ENCODE results near the gene PTPRD.

The PTPRD gene

DNA sequence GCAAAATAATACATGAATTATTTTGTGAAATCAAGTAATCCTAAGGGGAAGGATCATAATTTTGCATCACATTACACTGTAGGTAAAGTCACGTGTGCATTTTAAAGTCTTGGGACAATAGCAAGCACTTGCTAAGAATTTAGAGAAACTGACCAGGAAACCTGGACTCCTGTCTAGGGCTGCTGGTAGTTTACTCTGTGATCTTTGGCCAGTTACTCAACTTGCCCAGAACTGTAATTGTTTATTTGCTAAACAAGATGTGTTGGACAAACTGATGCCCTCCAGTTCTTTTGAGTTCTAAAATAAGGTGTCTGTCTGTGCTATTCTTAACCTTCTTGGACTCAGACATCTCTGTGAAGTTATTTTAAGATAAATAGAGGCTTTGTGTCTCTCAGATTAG lies 2218.5 kb downstream of the PTPRD start:
- no peak for DNase-seq (ENCODE audit: low read depth, low spot score)

DNA sequence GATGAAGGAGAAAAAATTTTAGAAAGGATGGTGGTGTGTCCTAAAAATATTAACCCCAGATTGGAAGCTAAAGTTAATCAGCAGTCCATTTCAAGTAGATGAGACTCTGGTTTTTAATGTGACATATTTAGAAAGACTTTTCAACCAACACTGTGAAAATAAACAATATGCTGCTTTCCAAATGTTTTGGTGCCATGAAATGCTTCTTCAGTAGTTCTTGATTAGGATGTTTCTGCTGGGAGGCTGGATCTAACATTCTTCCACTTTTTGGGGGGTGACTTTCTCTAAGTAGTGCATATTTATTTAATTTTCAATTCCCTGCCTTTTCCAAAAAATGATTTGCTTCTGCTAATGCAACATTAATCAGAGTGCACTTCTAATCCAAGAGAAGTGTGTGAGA lies 2219.9 kb downstream of the PTPRD start:
- no peak for DNase-seq (ENCODE audit: low read depth, low spot score)

DNA sequence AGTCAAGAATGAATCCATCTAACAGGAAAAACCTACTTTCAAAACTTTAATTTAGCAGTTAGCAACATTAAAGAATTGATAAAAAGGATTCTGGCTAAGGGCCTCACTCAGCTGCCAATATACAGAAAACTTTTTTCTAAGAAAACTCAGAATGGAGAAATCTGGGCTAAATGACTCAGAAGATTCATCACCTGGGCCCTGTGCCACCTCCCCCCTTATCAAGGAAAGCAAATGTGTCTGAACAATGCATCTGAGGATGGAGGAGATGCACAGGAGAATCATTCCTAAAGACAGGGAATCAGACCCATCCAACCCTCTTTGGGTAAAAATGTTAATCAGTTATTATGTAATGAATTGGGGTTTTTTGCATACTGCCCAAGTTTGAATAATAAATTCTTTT lies 2221.2 kb downstream of the PTPRD start:
- DNase-seq (ENCODE audit: low read depth, low spot score): no peak

DNA sequence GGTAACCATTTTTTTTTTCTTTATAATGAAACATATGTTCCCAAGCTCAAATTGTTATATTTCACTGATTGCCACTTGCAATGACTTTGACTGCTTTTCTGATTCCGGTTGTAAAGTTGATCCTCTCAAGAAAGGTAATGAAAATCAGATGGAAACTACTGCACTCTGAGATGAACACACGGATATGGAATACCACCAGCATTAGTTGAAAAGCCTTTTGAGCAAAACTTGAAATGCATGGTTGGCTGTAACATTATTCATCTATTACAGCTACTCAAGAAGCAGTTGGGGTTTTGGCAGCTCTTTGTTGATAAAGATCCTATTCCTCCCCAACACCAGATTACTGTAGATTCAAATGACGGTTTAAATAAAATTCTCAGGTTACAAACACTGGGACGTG lies 2221.7 kb downstream of the PTPRD start:
- DNase-seq (ENCODE audit: low read depth, low spot score): no peak

DNA sequence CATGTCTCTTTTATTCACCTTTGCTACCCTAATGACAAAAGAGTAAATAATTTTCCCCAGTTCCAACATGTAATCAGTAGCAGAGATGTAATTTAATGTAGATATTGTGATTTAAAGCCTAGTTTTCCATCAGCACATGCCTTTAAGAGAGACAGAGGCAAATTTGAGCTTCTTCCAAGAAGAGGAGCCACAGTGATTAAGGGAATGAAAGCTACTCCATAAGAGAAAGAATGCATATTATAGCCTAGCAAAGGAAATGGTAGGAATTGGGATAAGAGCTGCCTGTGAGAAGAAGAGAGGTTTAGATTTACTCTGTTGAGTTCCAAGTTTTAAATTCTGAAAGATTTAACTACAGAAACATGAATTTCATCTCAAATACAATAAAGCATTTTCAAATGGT lies 2222.2 kb downstream of the PTPRD start:
- DNase-seq (ENCODE audit: low read depth, low spot score): no peak

DNA sequence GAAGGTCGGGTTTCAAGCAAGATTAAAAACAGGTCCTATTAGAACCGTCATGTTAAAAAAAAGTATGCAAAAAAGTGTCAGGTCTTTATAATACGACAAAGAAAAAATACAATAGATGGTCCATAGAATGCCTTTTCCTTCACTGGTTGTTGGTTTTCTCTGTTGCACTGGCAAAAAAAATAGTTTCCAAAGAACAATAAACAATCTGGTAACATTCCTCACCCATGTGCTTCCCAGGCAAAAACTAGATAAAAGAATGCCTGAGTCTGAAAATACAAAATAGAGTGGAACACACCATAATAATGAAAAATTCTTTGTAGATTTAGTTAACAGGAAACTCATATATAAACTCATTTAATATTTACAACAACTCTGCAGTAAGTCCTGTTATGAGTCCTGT lies 2223.3 kb downstream of the PTPRD start:
- no peak for DNase-seq (ENCODE audit: low read depth, low spot score)

DNA sequence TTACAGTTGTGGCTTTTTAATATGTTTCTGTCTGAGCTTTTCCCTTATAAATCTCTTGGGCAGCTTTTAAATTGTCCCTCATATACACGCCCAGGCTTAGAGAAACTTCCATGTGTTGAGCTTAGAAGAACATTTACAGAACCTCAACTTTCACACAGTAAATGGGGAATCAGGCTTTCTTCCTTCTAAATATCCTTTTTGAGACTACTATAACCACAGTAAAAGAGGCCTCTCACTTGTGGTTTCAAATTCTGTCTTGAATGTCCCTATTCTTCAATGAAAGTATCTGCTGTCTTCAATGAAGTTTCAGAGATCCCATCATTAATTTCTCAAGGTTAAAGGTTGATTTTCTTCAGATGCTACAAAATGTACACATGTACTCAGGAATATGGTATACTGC lies 2224.7 kb downstream of the PTPRD start:
- DNase-seq (ENCODE audit: low read depth, low spot score): no peak

DNA sequence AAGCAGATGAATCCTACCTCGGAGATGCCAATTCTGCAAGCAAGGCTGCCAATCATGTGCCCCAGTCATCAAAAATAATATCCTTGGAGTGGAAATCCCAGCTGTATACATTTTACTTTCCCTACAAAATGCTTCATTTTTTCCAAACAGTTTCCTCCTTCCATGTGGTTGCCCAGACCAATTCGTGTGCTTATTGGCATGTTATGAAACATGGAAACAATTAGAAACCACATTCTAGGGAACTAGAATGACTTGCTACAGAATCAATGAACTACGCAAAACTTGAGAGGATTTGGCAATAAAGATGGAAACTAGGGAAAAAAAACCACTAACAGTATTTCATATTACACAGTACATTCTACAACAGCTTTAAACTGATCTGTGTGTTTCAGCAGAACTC lies 2228.7 kb downstream of the PTPRD start:
- DNase-seq (ENCODE audit: low read depth, low spot score): no peak

DNA sequence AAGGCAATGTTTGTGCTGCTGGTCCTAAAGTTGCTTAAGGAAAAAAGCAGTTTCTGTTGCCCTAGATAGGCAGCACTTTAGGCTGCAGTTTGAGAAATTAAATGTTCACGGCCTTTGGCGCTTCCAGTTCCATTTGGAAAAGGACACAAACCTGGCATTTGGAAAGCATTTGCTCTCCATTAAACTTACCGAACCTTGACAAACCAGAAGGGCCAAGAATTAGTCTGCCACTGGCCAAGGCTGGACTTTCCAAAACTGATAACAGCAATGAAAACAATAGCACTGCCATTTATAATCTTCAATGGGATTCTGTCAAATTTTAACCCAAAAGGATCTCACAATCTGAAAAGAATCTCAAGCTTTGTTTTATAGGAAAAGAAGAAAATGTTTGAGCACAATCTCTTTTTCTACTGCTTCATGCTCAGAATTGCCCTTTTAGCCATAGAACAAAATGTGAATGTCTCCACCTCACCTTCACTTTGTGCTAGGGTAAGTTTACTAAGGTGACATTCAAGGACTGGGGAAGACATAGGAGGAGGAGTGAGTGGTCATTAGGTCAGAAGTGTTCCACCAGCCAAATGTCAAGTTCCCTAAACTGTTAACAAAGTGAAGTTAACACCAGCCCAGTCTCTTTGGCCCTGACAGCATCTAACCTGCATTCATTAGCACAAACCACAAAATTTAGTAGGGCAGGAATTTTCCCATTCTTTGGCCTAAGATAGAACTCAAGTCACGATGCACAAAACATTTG lies 2229.8 kb downstream of the PTPRD start:
- DNase-seq (ENCODE audit: low read depth, low spot score): no peak

DNA sequence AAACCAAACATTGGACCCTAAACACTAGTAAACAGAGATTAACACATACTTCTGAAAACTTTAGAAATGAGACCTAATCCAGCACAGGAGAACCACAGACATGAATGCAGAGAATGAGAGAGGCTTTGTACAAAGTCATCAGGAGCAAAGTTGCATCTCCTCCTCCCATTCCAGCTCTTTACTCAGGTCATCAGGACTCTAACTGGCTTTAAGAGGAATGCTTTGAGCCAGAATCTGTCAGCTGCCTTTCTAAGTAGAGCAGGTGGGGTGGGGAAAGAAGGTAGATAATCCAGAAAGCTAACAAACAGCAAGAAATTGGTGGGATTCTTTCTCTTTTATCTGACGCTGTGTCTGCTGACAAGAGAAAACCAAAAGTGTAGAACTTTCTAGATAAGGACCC lies 2230.5 kb downstream of the PTPRD start:
- no peak for DNase-seq (ENCODE audit: low read depth, low spot score)

DNA sequence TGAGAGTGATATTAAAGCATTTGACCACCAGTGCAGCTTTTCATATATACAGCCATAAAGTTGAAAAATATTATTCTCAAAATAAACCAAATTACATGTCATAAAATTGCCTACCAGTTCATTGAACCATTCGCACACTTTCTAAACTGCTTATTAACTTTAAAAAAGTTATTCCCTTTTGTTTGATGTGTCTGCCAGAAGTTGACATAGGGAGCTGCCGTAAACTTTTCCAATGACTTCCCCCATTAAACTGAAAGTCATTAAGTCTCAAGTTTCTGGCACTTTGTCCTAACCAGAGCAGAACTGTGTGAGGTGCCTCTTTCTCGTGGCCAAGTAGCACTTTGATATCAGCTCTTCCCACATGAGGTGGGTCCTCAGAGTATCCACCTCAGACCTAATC lies 2231.2 kb downstream of the PTPRD start:
- DNase-seq (ENCODE audit: low read depth, low spot score): no peak

DNA sequence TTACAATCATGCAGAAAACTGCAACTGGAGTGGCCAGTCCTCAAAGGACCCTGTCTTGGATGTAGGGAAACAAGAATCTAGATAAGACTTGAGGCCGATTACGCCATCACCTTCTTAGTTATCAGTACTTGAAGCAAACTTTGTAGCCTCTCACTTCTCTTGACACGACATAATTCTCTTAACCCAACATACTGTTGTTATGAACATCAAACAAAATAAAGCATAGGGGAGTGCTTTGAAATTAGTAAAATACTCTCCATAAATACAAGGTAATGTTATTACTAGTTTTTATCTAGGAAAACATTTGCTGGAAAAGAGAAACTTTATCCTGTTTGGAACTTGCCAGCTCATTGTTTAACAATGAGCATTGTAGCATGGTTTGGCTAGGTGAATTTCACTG lies 2238.3 kb downstream of the PTPRD start:
- no peak for DNase-seq (ENCODE audit: low read depth, low spot score)

DNA sequence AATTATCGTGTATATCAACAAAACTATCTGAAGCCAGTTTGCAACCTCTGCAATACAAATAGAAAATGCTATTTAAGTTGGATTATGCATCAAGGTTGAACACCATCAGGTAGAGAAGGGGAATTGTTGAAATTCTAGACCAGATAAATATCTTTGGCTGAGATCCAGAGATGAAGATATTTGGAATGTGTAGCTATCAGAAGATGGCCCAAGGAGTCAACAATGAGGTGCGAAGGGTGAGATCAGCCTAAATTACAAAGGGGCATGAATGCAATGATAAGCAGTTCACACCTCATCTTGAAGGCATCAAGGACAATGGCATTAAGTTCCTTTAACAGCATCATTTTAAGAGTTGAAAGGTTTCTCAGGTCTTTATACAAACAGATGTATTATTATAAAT lies 2241.1 kb downstream of the PTPRD start:
- no peak for DNase-seq (ENCODE audit: low read depth, low spot score)

DNA sequence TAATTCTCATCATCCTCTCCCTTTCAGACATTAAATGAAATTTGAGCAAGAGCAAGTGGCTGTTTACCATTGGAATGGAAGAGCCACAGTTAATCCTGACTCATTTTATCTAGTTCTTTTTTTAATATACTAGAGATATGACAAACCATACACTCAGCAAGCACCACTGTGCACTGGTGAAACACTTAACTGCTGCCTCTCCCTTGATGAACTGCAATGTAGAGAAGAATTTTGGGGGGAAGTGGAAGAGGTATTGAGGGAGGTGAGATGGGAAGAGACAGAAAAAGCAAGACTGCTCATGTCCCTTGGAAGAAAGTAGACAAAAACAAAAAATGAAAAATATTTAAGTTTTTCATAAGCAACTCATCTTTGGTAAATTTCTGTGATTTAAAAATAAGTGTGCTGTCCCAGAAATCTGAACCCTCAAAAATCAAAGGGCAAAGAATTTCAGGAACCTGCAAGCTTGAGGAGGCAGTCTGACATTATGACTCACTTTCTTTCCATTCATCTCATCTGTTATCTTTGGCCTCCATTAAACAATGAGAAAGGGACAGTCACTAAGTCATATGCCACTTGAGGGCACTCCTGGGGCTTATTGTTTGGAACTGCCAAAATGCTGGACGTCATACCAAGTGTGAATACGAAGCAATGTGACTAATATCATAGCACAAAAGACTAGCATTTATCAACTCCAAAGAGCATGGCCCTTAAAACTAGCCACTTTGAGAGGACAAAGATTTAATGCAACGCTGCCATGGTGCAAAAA lies 2246.5 kb downstream of the PTPRD start:
- DNase-seq (ENCODE audit: low read depth, low spot score): no peak

DNA sequence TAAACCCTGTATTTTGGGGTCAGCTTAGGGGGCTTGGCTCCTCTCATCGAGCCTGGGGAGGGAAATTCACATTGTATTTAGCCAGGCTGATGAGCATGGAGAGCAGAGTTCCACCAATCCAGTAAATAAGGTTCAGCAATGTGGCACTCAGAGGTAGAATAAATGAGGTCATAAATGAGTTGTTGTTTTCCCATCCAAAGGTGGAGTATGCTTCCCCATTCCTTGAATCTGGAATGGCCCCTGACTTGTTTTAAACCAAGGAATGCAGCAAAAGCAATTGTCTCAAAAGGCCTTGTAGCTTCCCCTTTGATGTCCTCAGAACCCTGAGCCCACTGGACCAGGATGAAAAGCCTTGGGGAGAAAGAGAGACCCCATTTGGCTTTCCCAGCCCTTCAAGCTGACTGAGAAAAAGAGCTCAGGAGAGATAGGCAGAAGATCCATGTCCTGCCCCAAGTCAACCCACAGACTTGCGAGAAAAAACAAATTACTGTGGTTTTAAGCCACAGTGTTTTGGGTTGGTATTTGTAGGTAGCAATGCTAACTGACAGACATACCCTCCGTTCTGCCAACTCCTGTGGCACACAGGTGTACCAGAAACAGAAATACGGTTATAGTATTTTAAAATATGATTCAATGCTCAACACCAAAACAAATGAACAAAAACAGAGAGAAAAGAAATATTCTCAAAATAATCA lies 2247.2 kb downstream of the PTPRD start:
- DNase-seq (ENCODE audit: low read depth, low spot score): no peak

DNA sequence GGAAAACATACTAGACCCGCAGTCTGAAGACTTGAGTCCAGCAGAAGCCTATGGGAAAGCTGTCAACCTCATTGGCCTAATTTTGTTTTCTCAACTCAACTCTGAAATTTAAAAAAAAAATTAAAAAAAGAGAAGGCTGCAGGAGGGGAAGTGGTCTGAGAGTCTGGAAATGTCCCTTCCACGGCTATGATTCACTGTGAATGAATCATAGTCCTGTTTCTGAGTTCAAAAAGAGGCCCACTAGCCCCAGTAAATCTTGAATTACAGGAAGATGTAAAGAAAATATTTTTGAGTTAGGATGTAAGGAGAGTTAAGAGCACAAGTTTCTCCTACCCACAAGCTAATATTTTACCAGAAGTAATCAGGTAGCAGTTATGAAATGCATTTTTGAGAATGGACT lies 2247.8 kb downstream of the PTPRD start:
- DNase-seq (ENCODE audit: low read depth, low spot score): no peak

DNA sequence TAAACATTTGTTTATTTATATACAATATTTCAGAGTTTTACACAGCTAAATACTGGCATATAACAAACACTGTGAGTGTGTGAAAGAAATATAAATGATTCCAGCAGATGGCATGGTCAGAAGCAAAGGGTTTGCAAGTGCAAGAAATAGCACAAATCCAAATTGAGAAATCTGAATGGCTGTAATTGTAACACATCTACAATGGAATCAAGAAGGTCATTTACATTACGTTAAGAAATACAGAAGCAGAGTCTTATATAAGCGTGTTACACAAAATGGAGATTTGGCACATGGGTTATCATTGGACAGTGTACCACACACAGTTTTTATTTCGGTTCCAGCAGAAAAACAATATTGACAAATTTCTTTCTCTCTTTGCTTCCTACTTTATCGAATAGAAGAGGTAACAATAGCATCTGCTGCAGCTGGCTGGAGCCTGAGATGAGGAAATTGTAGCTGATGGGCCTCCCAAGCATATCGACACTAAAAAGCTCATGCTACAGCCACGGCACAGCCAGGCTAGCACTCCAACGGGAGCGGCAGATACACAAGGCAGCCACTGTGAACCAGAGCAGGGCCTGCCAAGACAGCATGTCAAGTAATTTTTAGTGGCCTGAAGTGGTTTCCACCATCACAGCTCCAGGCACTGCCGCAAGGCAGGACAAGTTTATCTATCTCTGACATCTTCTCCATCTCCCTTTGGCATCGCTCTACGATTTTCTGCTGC lies 2248.6 kb downstream of the PTPRD start:
- no peak for DNase-seq (ENCODE audit: low read depth, low spot score)

DNA sequence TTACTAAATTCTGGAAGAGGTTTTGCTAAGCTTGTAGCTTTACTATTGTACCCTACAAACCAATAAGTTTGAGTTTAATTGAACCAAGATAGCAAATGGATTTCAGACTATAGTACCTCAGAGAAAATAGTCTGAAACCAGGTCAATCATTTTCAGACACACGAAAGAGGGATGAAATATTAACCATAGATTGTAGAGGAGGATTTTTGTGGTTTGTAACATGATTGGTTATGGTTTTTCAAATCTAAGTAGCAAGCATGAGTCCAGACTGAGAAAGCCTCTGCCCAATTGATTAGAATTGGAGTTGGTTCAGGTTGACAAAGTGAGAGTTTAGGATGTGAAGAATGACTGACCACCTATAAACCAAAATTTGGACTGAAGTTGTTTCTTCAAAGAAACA lies 2250.6 kb downstream of the PTPRD start:
- DNase-seq (ENCODE audit: low read depth, low spot score): no peak

DNA sequence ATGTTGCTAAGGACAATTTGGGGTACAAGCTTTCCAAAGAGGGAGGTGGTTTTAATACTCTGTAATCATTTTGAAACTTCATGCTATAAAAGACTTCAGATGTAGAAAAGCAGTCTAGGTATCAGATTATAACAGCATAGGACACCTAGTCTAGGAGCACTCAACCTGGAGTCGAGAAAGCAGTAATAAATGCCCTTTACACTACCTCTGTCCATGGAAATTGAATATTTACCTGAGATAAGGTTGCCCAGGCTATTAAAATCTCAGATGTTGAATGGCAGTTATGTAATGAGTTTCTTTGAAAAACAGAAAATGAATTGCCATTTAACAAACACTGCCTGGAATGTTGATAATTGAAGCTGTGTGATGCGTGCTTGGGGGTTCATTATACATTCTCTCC lies 2251.4 kb downstream of the PTPRD start:
- DNase-seq (ENCODE audit: low read depth, low spot score): no peak

DNA sequence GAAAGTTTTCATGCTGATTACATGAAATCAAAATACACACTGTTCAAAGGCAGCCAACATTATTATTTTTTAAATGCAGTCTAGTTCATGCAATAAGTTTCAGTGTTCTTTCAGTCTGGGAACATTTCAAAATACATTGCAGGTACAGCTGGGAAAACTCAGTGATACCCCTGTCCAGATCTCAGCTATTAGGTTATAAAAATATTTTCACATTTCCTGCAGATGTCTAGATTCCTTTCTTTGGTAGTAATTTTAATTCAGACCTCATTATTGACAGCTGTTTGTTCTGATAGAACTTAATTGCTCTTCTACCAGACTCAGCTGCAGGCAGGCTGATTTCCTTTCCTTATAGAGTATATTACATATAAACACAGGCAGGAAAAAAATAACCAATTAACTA lies 2256.4 kb downstream of the PTPRD start:
- no peak for DNase-seq (ENCODE audit: low read depth, low spot score)

DNA sequence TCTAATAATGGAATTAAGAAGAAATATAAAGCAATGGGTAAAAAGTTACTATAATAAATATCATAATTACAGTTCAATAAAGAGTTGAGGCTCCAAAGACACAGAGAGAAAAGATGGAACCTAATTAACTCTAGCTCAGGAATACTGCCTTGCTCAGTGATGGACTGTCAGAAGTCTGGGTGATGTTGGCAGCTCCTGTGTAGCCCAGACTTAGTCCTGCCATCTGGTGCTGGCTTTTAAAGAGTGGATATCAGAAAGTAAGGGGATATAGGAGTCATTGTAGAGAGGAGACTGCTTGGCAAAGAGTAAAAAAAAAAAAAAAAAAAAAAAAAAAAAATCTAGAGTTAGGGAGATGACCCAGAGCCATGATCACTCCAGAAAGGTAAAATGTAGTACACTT lies 2261.4 kb downstream of the PTPRD start:
- DNase-seq (ENCODE audit: low read depth, low spot score): no peak

DNA sequence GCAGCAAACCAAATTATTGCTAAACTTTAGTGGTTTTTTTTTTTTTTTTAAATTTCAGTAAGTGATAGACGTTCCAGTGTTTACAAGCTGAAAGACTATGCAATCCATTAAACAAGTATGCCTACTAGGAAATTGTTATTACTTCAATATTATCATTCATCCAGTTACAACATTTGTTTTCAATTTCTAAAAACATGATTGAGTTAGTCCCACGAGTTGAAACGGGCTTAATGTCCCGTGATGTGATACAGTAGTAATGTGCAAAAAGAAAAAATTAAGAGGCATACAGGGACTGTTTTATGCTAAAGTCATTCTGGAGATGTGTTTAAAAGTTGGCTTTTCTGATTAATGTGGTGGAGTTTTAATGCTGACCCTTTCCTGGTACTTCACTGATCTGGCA lies 2262.9 kb downstream of the PTPRD start:
- DNase-seq (ENCODE audit: low read depth, low spot score): no peak

All from activated CD4-positive, CD25-positive, alpha-beta regulatory T cell treated with anti-CD3 and anti-CD28 coated beads, Interleukin-2, amount 50 U/mL, for 16 hours (primary cell).